GM19025 (cell line): Measurements from ENCODE around the gene RBM20.
"Not testable (repeated sequence)": the region's sequence is repeated elsewhere in the genome, so short reads cannot be mapped to it uniquely, and the experiment has no call there.

ENCODE experiments used
- ATAC-seq: cut with Tn5 transposase; IDR thresholded peaks from one replicate; pipeline ENCODE4 v1.9.1; 2021; ENCODE audit warnings: mild to moderate bottlenecking, low read depth, moderate library complexity; ENCODE audit not compliant: unreplicated experiment

The RBM20 gene

GRCh38 chr10:110647136-110647430 is 2.9 kb downstream of the RBM20 start:
- ATAC-seq: no peak

DNA sequence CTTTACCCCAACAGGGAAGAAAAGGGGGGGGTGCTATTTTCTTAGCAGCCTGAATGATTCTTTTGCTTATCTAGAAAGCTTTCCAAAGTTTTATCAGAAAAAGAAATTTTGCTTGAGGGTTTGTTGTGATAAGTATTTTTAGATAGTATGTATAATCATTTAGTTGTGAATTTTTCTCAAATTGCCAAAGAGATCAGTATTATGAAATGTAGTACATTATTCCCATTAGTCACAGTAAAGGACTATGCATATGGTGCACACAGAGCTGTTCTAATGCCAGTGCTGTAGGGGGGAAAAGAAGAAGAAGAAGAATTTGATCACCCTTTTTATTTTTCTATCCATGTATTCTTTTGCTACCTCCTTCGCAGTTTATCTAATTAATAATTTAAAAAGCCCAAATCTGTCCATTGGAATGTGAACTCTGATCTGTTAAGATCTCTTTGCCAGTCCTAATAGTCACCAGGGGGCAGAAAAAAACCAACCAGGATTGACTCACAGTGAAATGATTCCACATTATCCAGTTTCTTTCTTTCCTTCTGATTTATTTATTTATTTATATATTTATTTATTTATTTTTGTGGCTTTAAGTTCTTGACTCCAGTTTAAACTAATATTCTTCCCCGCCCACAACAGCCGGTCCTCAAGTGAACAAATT is 4.7 kb downstream of the RBM20 start:
- ATAC-seq: no peak

DNA sequence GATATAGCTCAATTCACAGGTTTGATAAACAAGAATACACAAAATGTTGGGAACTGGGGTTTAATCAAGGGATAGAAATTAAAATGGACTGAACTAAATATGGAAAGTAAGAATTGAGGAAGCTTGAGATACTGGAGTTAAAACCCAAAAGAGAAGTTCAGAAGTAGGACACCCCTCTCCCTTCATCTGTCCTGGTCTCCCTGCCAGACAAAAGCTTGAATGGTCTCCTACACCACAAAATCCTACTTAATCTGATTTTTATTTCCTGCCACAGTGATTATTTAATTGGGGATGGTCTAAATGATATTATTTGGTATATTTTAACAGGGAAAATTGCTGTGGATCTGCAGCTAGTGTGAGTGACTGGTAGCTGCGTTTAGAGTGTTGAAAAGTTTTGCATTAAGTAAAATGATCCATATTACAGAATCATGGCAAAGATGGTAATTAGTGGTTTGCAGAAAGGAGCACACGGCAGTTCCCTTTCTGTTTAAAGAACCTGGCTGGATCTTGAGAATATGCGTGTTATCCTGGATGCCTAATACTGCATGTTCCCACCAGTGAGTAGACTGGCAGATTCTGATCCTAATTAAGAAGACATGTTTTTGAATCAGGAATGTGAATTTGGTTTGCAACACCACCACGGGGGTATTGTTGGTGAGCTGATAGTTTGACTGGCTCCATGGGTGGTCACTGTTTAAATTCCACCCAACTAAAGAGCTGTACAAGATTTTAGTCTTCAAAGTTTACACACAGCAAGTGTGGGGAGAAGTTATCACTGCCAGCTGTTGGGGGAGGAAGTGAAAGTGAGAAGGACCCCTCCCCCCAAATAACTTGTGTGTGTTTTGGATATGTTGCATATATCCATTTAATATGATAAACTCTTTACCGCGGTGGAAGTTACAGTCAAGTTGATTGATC is 5.5 kb downstream of the RBM20 start:
- no peak for ATAC-seq

GRCh38 chr10:110650265-110650668 is 6.1 kb downstream of the RBM20 start:
- no peak for ATAC-seq

DNA sequence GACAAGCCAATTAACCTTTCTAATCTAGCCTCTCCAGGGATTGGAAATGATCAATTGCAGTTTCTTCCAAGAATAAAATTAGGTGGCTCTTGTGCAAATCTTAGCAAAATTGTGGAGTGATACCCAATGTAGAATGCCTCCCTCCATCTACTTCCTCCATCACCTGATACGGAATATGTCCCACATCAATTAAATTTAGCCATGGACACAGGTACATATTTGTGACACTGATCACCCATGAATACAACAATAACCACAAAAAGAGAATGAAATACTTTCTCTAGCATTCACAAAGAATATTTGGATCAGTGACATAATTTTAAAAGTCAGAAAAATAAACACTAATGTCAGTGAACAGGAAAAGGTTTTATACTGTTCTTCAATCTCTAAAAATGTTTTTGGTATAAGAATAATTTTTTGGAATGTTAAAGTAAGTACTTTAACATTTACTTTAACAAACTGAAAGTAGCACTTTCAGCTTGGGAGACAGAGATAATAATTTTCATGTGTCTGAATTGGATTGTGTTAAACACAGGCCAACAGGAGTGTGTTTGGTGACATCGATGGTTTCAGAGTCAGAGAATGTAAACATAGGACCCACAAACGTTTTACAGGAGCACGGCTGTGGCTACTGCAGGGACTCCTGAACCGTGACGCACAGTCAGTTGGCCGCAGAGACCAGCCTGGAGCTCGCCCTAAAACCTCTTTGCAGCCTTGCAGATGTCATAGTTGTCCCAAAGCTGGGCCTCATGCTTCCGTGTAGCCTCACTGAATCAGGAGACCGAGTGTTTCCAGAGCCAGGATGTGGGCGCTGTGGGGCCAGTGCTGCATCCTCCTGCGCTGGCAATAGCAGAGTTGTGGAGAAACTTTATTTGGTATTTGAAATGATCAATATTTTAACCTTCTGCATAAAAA is 7.2 kb downstream of the RBM20 start:
- ATAC-seq: no peak

DNA sequence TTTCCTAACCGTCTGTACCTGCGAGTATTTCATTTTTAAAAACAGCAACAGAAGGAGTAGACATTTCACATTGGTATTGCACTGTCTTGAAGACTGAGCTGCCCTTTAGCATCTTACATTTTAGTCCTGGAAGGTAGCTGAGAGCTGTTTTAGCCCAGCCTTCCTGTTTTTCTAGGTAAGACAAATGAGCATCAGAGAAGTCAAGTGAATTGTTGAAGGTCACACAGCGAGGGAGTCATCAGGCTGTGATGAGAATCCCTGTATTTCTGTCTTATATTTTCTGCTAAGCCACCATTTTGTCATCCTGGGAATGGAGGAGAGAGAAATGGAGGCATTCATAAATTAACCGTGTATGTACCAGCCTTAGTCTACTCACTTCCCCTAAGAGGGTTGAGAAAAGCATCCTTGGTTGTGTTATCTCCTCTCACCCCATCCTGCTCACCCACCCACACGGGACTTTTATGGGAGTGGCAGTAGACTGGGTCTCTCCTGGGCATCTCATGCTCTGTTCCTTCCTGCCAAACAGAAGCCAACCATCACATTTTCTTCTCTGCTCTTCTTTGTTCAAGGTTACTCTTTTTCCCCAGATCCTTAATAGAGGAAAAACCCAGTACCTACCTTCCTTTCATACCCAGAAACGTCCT is 8.5 kb downstream of the RBM20 start:
- ATAC-seq: no peak

- ATAC-seq: no peak
Measured at GRCh38 chr10:110655320-110655719, 11.2 kb downstream of the RBM20 start.

DNA sequence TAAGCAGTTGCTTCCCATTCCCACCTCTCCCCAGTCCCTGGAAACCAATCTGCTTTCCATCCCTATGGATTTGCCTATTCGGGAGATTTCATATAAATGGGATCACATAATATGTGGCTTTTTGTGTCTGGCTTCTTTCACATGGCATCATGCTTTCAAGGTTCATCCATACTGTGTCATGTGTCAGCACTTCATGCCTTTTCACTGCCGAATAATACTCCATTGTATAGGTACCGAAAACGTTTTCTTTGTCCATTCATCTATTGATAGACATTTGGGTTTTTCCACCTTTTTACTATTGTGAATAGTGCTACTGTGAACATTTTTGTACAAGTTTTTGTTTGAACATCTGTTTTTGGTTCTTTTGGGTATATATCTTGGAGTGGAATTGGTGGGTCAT is 12.5 kb downstream of the RBM20 start:
- ATAC-seq: no peak

DNA sequence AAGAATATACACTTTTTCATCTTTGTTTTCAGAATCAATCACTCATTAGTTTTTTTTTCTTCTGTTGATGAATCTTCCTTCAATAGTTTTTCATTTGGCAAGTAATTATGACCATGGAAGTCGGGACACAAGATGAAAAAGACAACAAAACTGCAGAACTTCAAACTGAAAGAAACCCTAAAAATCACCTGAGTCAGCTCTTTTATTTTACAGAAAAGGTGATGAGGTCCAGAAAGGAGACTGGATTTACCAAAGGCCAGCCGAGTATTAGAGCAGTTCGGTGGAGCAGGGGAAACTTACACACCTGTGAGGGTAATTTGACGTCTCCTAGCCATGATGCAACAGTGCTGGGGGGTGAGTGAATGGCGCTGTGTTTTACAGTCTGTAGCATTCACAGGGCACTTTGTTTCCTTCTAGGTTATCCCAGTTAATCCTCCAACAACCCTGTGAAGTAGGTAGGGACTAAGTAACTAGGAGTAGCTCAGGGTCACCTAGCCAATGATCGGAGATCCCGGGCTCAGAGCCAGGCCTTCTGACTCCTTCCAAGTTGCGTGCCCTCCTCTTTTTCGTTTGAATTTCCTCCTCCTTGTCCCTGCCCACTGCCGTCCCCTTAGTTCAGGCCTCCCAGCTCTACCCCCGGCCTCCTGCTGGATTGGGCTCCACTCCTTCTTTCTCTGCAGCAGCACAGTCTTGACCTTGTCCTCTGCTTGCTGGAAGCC is 14.0 kb downstream of the RBM20 start:
- ATAC-seq: no peak

GRCh38 chr10:110659558-110659957 is 15.4 kb downstream of the RBM20 start:
- no peak for ATAC-seq

DNA sequence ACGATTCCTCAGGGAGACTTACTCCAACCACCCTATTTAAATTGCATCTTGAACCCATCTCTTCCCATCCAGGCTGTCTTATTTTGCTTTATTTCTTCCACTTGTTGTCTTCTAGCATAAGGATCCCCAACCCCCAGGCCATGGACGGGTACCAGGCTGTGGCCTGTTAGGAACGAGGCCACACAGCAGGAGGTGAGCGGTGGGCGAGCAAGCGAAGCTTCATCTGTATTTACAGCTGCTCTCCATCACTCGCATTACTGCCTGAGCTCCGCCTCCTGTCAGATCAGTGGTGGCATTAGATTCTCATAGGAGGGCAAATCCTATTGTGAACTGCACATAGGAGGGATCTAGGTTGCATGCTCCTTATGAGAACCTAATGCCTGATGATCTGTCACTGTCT is 16.2 kb downstream of the RBM20 start:
- ATAC-seq: not testable (repeated sequence)

DNA sequence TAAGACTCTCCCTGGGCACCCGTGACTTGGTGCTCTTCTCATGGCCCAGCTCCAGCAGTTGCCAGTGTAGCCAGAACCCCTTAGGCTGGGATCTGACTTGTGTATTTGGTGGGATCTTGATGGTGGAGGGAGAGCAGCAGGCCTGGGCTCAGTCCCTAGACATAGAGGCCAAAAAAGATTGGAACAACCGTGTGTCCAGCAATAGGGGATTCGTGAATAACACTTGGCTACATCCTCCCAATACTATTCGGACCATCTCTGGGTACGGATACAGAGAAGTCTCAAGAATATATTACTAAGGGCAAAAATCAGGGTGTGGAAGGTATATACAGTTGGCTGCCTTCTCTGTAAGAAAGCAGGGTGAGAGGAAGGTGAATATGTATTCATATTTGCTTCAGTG is 17.2 kb downstream of the RBM20 start:
- no peak for ATAC-seq

DNA sequence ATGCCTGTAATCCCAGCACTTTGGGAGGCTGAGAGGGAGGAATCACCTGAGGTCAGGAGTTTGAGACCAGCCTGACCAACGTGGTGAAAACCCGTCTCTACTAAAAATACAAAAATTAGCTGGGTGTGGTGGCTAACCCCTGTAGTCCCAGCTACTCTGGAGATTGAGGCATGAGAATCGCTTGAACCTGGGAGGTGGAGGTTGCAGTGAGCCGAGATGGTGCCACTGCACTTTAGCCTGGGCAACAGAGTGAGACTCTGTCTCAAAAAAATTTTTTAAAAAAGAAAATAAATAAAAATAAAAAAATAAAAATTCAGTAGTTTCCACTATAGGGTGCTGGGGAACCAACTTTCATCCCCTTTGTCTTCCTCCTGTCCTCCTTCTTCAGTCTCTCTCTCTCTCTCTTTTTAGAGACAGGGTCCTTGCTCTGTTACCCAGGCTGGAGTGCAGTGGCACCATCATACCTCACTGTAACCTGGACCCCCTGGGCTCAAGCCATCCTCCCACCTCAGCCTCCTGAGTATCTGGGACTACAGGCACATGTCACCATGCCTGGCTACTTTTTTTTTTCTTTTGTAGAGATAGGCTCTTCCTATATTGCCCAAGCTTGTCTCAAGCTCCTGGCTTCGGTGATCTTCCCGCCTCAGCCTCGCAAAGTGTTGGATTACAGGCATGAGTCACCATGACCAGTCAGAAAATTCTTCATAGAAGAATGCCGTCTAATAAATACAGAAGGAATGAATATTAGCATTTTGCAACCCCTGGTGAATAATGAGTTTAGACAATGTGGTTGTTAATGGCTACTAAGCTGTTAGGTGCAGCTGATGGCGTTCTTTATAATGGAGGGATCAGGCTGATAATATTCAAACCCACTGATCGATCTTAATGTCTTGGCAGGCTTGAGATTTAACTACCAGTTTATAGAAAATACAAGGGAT is 20.6 kb downstream of the RBM20 start:
- no peak for ATAC-seq

GRCh38 chr10:110666259-110666658 is 22.1 kb downstream of the RBM20 start:
- ATAC-seq: not testable (repeated sequence)

GRCh38 chr10:110666673-110667072 is 22.5 kb downstream of the RBM20 start:
- ATAC-seq: no peak

DNA sequence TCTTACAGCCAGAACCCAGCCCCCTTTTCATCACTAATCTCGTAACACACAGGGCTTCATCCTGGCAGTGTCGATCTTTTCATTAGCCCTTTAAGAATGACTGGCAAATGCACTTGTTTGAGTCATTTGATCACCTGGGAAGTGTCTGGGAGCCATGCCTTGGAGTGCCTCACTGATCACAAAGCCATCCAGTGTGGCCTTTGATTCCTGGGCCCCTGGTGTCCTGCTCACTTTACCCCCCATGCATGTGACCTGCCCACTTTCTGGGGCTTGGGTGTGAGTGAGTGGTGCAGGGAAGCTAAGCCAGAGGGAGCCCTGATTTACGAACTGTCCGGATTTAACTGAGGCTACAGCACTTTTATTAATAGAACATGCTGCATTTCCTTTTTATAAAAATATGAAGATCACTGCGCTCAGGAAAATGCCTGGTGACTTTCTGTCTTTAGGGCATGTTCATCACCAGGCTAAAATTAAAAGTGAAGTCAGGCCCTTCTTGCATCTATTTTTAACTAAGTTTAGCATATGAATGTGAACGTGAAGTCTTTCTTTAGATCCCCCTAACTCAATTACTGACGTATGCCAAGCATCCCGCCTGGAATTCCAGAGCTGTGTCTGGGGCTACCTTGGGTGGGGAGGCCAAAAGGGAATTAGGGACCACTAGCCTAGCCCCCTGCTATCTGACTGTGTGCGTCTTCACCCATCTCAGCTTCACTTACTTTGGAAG is 23.6 kb downstream of the RBM20 start:
- no peak for ATAC-seq

- no peak for ATAC-seq
Measured at GRCh38 chr10:110668443-110668842, 24.3 kb downstream of the RBM20 start.

DNA sequence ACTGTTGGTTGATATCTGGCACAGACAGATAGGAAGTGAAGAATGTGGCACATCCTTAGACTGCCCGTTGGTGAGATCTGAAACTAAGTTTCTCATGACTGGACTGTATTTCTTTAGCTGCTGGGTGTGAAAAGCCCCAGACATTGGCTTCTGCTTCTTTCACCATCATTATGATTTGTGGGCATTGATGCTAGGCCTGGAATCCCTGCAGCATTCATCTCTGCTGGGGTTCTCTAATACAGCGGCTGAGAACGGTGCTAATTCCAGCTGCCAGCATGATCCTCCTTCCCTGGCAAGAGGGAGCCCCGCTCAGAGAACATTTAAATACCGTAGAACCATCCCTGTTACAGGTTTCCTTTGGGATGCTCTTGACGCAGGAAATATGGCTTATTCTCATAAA is 26.2 kb downstream of the RBM20 start:
- no peak for ATAC-seq
